ENCODE data around the gene CAVIN3. TPM values are rescaled to one million over a fixed set of nuclear protein-coding genes. Genes with fewer than 3 reads are reported as not detected.

Gene CAVIN3
- total RNA-seq, 1 donor from 2014 or later = 83.1 TPM

DNA sequence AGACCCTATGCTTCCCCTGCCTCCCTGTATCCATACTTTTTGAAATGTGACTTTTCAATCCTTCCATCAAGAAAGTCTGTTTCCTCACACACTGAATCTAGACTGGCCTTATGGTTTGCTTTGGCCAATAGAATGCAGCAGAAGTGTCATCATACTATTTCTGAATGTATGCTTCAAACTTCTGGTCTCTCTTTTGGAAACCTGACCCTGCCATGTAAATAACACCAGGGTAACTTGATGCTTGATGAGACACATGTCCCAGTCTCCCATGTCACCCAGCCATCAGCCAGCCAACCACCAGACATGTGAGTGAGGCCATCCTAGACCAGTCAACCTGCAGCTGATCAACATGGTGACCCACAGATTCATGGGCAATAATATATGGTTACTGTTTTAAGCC lies 29.7 kb upstream of the CAVIN3 start:
- Mint-ChIP-seq H3K4me3 (ENCODE audit: low read depth) (no peak overlapping the region), H3K36me3 (ENCODE audit: low read depth) (no peaks in the 10 kb centered on the region), H3K9me3 (no peaks in the 10 kb centered on the region)

DNA sequence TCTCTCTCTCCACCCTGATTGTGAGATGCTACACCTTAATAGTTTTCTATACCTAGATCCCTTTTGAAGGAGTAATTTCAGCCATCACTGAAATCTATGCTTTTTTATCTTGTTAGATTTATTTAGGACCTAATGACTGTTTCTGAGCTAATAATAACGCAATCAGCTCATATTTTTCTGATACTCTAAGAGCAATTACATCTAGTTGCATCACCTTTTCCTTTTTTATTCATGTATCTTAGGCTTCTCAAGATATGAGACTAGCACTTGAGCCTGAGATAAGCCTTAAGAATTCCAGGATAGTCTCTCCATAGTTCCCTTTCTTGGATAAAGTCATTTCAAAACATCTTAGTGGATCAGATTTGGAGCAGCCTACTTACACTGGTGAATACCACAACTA lies 25.1 kb upstream of the CAVIN3 start:
- Mint-ChIP-seq H3K27me3 (ENCODE audit: low read depth) (peaks cover 2% of the 10 kb centered on the region), H3K4me1 (ENCODE audit: low read depth) (no peaks in the 10 kb centered on the region), H3K27ac (no peak overlapping the region), H3K4me3 (ENCODE audit: low read depth) (no peak overlapping the region), H3K9me3 (no peaks in the 10 kb centered on the region), H3K36me3 (ENCODE audit: low read depth) (no peaks in the 10 kb centered on the region)
- intact Hi-C loops (cut with micrococcal nuclease) = no loop called here
- no peak for DNase-seq (ENCODE audit: low spot score)

More for the DNA sequence above, 29.7 kb upstream of the CAVIN3 start:
- intact Hi-C loops (cut with micrococcal nuclease) = loop anchor here (2.0 to 5.0 kb wide), 3 partner anchors 113 to 543 kb away; partner anchors contain the start of genes CNGA4 and OR52N2
- no peak for DNase-seq (ENCODE audit: low spot score)
- Mint-ChIP-seq H3K27me3 (ENCODE audit: low read depth) (peaks cover 2% of the 10 kb centered on the region), H3K4me1 (ENCODE audit: low read depth) (peaks cover 27% of the 10 kb centered on the region), H3K27ac (no peak overlapping the region)

DNA sequence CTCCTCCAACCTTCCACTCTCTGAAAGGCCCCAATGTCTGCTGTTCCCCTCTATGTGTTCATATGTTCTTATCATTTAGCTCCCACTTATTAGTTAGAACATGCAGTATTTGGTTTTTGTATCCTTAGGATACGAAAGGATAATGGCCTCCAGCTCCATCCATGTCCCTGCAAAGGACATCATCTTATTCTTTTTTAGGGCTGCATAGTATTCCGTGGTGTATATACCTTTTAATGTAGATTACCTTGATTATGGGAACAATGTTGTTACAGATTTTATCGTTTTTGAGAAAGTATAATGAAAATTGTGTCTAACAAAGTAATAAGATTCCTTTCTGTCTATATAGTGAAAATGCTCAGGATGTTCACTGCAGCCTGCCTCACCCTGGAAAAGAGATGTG lies 16.0 kb upstream of the CAVIN3 start:
- Mint-ChIP-seq H3K9me3 (no peaks in the 10 kb centered on the region), H3K4me1 (ENCODE audit: low read depth) (no peaks in the 10 kb centered on the region), H3K36me3 (ENCODE audit: low read depth) (no peaks in the 10 kb centered on the region), H3K27me3 (ENCODE audit: low read depth) (peaks cover 14% of the 10 kb centered on the region), H3K27ac (no peak overlapping the region), H3K4me3 (ENCODE audit: low read depth) (no peak overlapping the region)
- intact Hi-C loops (cut with micrococcal nuclease) = no loop called here
- DNase-seq (ENCODE audit: low spot score) = no peak

DNA sequence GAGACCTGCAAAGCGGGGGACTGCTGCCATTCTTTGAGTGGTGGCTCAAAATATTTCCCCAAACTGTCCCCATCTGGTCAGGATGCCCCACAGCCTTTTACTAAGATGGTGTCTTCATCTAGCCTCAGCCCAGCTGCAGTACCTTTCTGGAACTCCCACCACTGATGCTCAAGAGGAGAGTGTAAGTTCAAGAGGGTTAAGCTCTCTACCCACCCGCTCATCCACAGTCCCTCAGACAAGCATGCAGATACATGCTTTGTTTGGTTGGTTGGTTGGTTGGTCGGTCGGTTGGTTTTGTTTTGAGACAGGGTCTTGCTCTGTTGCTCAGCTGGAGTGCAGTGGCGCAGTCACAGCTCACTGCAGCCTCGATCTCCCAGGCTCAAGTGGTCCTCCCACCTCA lies 14.5 kb upstream of the CAVIN3 start:
- no peaks in the 10 kb centered on the region for H3K36me3 Mint-ChIP-seq (ENCODE audit: low read depth)
- DNase-seq (ENCODE audit: low spot score) = no peak
- intact Hi-C loops (cut with micrococcal nuclease) = no loop called here
- no peaks in the 10 kb centered on the region for H3K4me1 Mint-ChIP-seq (ENCODE audit: low read depth)
- H3K27ac Mint-ChIP-seq = no peak overlapping the region
- no peak overlapping the region for H3K4me3 Mint-ChIP-seq (ENCODE audit: low read depth)
- H3K9me3 Mint-ChIP-seq = no peaks in the 10 kb centered on the region
- peaks cover 14% of the 10 kb centered on the region for H3K27me3 Mint-ChIP-seq (ENCODE audit: low read depth)

DNA sequence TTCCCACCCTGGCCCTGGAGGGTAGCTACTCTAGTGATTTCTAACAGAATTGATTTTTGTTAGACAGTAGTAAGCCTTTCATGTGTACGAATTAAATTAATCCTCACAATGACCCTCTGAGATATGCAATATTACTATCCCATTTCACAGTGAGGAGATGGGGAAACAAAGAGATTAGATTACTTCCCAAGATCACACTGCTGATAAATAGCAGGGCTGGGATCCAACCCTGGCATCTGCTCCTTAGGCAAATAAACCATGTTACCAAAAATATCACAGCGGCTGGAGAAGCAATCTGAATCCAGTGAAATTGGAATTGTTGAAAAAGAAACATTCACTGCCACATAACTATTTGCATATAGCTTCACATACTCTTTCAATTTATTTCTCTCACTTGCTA lies 12.8 kb upstream of the CAVIN3 start:
- no peaks in the 10 kb centered on the region for H3K36me3 Mint-ChIP-seq (ENCODE audit: low read depth)
- H3K27me3 Mint-ChIP-seq (ENCODE audit: low read depth) = peaks cover 16% of the 10 kb centered on the region
- H3K4me3 Mint-ChIP-seq (ENCODE audit: low read depth) = no peak overlapping the region
- no peaks in the 10 kb centered on the region for H3K9me3 Mint-ChIP-seq
- no peak overlapping the region for H3K27ac Mint-ChIP-seq
- intact Hi-C loops (cut with micrococcal nuclease) = no loop called here
- H3K4me1 Mint-ChIP-seq (ENCODE audit: low read depth) = no peaks in the 10 kb centered on the region
- DNase-seq (ENCODE audit: low spot score) = no peak

DNA sequence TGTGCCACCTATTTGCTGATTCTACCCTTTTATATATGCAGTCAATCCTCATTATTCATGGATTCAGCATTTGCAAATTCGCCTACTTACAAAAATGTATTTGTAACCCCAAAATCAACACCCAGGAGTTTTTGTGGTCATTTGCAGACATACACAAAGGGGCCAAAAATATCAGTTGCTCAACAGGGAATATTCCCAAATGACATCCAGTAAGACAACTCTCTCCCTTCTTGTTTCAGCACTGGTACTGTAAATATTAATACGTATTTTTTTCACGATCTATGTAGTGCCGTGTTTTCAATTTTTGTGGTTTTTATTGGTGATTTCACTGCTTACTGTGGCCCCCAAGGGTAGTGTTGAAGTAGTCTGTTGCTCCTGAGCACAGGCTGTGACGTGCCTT lies 11.8 kb upstream of the CAVIN3 start:
- DNase-seq (ENCODE audit: low spot score) = no peak
- Mint-ChIP-seq H3K27ac (no peak overlapping the region), H3K4me1 (ENCODE audit: low read depth) (no peaks in the 10 kb centered on the region), H3K4me3 (ENCODE audit: low read depth) (no peak overlapping the region), H3K27me3 (ENCODE audit: low read depth) (peaks cover 19% of the 10 kb centered on the region), H3K9me3 (no peaks in the 10 kb centered on the region), H3K36me3 (ENCODE audit: low read depth) (no peaks in the 10 kb centered on the region)
- intact Hi-C loops (cut with micrococcal nuclease) = no loop called here

DNA sequence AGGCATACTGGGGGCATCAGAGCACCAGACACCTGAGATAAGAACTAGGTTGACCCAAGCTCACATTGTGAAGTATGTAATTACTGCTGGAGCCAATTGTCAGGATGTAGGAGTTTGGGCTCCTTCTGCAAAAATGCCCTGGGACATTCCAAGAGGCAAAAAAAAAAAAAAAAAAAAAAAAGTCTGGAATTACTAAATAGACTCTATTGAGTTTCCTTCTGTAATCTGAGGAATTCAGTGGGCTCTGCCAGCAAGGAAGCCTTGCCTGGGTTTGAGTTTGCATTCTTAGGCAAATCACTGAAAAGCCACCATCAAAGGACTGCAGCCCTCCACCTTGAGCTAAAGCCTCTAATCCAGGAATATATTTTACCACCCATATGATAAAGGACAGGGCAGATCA lies 8.0 kb upstream of the CAVIN3 start:
- Mint-ChIP-seq H3K4me1 (ENCODE audit: low read depth) (peaks cover 10% of the 10 kb centered on the region), H3K27ac (no peak overlapping the region), H3K9me3 (no peaks in the 10 kb centered on the region), H3K36me3 (ENCODE audit: low read depth) (no peaks in the 10 kb centered on the region), H3K4me3 (ENCODE audit: low read depth) (no peak overlapping the region), H3K27me3 (ENCODE audit: low read depth) (peaks cover 13% of the 10 kb centered on the region)
- DNase-seq (ENCODE audit: low spot score) = no peak
- intact Hi-C loops (cut with micrococcal nuclease) = loop anchor here (10.0 kb wide), 1 partner anchor 704 kb away; the partner anchor contains the start of gene TRIM34

DNA sequence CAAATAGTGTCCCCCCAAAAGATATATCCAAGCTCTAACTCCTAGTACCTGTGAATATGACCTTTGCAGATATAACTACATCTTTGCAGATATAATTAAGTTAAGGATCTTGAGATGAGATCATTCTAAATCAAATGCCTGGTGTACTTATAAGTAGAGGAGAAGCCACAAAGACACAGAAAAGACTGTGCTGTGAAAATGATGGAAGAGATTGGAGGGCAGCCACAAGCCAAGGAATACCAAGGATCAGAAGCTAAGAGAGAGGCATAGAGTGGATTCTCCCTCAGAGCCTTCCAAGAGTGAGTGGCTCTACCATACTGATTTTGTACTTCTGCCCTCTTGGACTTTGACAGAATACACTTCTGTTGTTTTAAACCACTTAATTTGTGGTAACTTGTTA lies 7.5 kb upstream of the CAVIN3 start:
- no peak overlapping the region for H3K4me3 Mint-ChIP-seq (ENCODE audit: low read depth)
- no peak for DNase-seq (ENCODE audit: low spot score)
- no peaks in the 10 kb centered on the region for H3K9me3 Mint-ChIP-seq
- no peaks in the 10 kb centered on the region for H3K36me3 Mint-ChIP-seq (ENCODE audit: low read depth)
- intact Hi-C loops (cut with micrococcal nuclease) = loop anchor here (10.0 kb wide), 1 partner anchor 703 kb away; the partner anchor contains the start of gene TRIM34
- peaks cover 12% of the 10 kb centered on the region for H3K4me1 Mint-ChIP-seq (ENCODE audit: low read depth)
- no peak overlapping the region for H3K27ac Mint-ChIP-seq
- peaks cover 9% of the 10 kb centered on the region for H3K27me3 Mint-ChIP-seq (ENCODE audit: low read depth)

DNA sequence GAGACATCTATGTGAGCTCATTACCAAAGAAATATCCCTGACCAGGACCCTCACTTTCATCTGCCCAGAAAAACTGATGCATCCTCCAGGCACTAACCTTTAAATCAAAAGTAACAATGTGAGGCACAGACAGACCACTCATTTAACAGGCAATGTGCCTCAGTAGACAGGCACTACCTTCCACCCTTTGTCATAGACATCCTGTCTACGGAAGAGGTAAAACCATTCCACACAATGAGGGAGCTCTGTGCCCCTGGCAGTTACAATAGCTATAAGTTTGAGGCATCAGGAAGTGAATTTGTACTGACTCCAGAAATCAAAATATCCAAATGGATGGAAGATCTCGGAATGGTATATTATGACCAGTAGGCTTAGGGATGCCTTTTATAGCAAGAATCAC lies 6.7 kb upstream of the CAVIN3 start:
- Mint-ChIP-seq H3K4me3 (ENCODE audit: low read depth) (no peak overlapping the region), H3K27ac (no peak overlapping the region), H3K36me3 (ENCODE audit: low read depth) (no peaks in the 10 kb centered on the region), H3K27me3 (ENCODE audit: low read depth) (peaks cover 9% of the 10 kb centered on the region), H3K9me3 (no peaks in the 10 kb centered on the region), H3K4me1 (ENCODE audit: low read depth) (peaks cover 19% of the 10 kb centered on the region)
- intact Hi-C loops (cut with micrococcal nuclease) = loop anchor here (10.0 kb wide), 1 partner anchor 702 kb away; the partner anchor contains the start of gene TRIM34
- no peak for DNase-seq (ENCODE audit: low spot score)

DNA sequence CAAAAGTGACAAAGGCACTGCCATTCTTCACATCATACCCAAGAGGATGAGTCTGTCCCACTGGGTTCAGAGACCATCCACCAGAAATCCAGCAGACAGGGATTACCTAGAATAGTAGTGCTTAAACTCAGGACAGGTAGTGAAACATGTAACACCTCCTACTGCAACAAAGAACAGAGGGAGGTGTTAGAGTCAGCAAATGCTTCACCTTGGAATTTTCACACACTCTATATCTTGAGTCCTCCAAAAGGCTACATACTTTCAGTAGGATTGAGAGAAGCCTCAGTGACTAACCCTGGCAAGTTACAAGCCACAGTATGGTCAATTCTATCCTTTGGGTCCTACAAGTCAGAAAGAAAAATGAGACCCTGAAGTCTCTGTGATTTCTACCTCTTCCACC lies 6.0 kb upstream of the CAVIN3 start:
- H3K36me3 Mint-ChIP-seq (ENCODE audit: low read depth) = no peaks in the 10 kb centered on the region
- no peak overlapping the region for H3K27ac Mint-ChIP-seq
- intact Hi-C loops (cut with micrococcal nuclease) = loop anchor here (10.0 kb wide), 1 partner anchor 702 kb away; the partner anchor contains the start of gene TRIM34
- peaks cover 26% of the 10 kb centered on the region for H3K4me1 Mint-ChIP-seq (ENCODE audit: low read depth)
- H3K27me3 Mint-ChIP-seq (ENCODE audit: low read depth) = peaks cover 9% of the 10 kb centered on the region
- H3K9me3 Mint-ChIP-seq = no peaks in the 10 kb centered on the region
- H3K4me3 Mint-ChIP-seq (ENCODE audit: low read depth) = no peak overlapping the region
- no peak for DNase-seq (ENCODE audit: low spot score)

DNA sequence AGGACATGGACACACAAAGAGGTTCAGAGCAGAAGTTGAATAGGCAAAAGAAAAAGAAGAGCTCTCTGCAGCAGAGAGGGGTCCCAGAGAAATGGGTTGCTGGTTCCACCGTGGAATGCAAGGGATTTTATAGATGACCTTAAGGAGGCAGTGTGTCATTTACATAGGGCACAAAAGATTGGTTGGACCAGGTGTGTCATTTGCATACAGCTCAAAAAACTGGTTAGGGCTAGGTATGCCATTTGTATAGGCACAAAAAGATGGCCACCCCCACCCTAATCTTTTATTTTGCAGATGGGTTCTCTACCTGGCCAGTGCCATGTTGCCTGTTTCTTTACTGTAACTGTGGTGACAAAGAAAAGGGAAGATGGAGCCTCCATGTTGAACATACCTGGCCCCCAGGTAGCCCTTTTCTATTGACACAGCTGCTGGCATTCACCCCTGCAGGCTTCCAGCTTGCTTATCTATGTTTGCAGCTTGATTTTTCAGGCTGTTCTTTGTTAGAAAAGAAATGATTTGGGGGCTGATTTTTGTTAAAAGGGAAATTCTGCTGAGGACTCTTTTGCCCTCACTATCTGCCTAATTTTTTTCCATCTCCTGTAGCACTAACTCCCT lies 3.1 kb upstream of the CAVIN3 start:
- intact Hi-C loops (cut with micrococcal nuclease) = loop anchor here (5.0 to 10.0 kb wide), 5 partner anchors 79 to 699 kb away; partner anchors contain the start of genes APBB1 and TRIM34
- H3K9me3 Mint-ChIP-seq = no peaks in the 10 kb centered on the region
- H3K36me3 Mint-ChIP-seq (ENCODE audit: low read depth) = peaks cover 9% of the 10 kb centered on the region
- no peak overlapping the region for H3K4me3 Mint-ChIP-seq (ENCODE audit: low read depth)
- no peak for DNase-seq (ENCODE audit: low spot score)
- H3K27me3 Mint-ChIP-seq (ENCODE audit: low read depth) = peaks cover 3% of the 10 kb centered on the region
- no peak overlapping the region for H3K27ac Mint-ChIP-seq
- H3K4me1 Mint-ChIP-seq (ENCODE audit: low read depth) = peaks cover 36% of the 10 kb centered on the region

DNA sequence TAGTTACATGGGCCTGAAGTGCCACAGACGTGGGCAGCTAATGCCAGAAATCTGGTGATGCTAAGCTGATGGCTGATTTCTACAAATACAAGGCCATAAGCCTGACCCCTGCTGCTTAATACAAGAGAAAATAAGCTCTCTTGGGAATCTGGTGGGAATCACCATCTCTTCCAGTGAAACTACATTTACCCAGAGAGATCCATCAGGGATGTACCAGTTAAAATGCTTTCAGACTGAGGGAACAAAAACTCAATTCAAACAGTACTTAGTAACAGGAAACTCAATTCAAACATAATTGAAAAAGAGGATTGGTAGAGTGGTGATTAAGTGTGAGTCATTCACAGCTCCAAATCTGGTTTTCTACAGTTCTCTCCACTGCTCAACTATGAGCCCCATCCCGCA lies 1.7 kb upstream of the CAVIN3 start:
- intact Hi-C loops (cut with micrococcal nuclease) = loop anchor here (1.0 to 10.0 kb wide), 7 partner anchors 35 to 697 kb away; partner anchors contain the start of genes APBB1 and TRIM34
- H3K9me3 Mint-ChIP-seq = no peaks in the 10 kb centered on the region
- peaks cover 42% of the 10 kb centered on the region for H3K4me1 Mint-ChIP-seq (ENCODE audit: low read depth)
- peak overlapping the region; percentile 65 for H3K4me3 Mint-ChIP-seq (ENCODE audit: low read depth)
- DNase-seq (ENCODE audit: low spot score) = no peak
- peak overlapping the region; percentile 90 for H3K27ac Mint-ChIP-seq
- no peaks in the 10 kb centered on the region for H3K27me3 Mint-ChIP-seq (ENCODE audit: low read depth)
- H3K36me3 Mint-ChIP-seq (ENCODE audit: low read depth) = peaks cover 16% of the 10 kb centered on the region

DNA sequence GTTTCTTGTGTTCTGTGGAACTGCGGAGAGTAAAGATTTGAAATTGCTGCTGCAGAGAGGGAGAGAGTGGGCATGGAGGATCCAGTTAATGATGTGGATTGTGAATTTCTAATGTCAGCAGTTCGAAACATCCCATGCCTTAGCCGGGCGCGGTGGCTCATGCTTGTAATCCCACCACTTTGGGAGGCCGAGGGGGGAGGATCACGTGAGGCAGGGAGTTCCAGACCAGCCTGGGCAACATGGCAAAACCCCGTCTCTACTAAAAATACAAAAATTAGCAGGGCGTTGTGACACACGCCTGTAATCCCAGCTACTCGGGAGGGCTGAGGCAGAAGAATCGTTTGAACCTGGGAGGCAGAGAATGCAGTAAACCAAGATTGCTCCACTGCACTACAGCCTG lies 1.1 kb upstream of the CAVIN3 start:
- H3K36me3 Mint-ChIP-seq (ENCODE audit: low read depth) = peaks cover 16% of the 10 kb centered on the region
- no peak for DNase-seq (ENCODE audit: low spot score)
- H3K9me3 Mint-ChIP-seq = no peaks in the 10 kb centered on the region
- H3K4me1 Mint-ChIP-seq (ENCODE audit: low read depth) = peaks cover 42% of the 10 kb centered on the region
- intact Hi-C loops (cut with micrococcal nuclease) = loop anchor here (1.0 to 10.0 kb wide), 7 partner anchors 36 to 697 kb away; partner anchors contain the start of genes APBB1 and TRIM34
- no peaks in the 10 kb centered on the region for H3K27me3 Mint-ChIP-seq (ENCODE audit: low read depth)
- peak overlapping the region; percentile 59 for H3K4me3 Mint-ChIP-seq (ENCODE audit: low read depth)
- H3K27ac Mint-ChIP-seq = peak overlapping the region; percentile 90

Data from activated T-helper 2 cell treated with anti-CD3 and anti-CD28 coated beads, Interferon-gamma antibody, Interleukin-2, Interleukin-4, amounts not matched to agents 10 μg/mL and 5 μg/mL and 100 μg/mL, durations not matched to agents 14 hours and 24 hours and 36 hours (primary cell).